ENCODE results near the gene CHL1. TPM values are rescaled to one million over a fixed set of nuclear protein-coding genes. Genes with fewer than 3 reads are reported as not detected.

The CHL1 gene
- total RNA-seq, 4 donors from 2014 or later: 3.7 to 44.3 (median 23.4) TPM

DNA sequence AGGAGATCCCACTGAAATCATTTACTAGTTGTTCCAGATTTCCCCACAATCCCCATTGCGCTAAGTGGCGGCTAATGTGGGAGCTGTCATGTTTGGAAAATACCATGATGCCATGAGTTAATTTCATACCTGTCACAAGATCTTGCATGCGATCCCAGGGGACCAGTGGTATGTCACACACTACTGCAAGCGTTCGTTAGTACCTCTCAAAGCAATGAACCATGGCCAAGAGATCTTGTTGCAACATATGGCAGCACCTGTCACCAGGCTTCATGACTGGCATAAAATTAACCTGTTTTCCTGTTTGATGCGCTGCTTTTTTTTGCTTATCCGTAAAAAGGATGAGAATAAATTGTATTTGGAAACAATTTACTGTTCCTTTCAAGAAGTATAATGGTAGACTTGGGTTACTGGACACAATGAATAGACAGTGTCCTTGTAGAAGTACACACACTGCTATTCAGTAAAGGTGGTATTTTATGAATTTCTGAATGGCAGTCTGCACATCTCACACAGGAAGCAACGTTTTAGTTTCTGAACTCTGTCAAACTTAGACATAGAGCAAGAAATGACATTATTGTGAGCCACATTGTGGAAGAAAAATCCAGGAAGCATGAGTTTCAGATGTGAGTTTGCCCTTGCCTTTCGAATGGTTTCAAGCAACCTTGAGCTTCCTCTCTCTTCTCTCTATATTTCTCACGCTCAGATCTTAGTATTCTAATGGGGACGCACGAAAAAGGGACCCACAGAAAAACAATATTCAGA lies 81.9 kb downstream of the CHL1 start:
- intact Hi-C loops (cut with DNase I): no loop called here
- WGBS, 2 donors: 68 to 81% methylated on average over 12 of the region's 12 CpGs
- H3K27ac ChIP-seq: peak overlapping the region in 1 of 4 donors; percentile 16
- no peaks in the 10 kb centered on the region for H3K4me1 ChIP-seq
- no peaks in the 10 kb centered on the region for H3K36me3 ChIP-seq
- H3K27me3 ChIP-seq: no peaks in the 10 kb centered on the region
- H3K9me3 ChIP-seq: no peaks in the 10 kb centered on the region
- no peak for TF ChIP-seq POLR2A (IDR thresholded peaks at IDR 0.05)
- TF ChIP-seq, protein P1, sequence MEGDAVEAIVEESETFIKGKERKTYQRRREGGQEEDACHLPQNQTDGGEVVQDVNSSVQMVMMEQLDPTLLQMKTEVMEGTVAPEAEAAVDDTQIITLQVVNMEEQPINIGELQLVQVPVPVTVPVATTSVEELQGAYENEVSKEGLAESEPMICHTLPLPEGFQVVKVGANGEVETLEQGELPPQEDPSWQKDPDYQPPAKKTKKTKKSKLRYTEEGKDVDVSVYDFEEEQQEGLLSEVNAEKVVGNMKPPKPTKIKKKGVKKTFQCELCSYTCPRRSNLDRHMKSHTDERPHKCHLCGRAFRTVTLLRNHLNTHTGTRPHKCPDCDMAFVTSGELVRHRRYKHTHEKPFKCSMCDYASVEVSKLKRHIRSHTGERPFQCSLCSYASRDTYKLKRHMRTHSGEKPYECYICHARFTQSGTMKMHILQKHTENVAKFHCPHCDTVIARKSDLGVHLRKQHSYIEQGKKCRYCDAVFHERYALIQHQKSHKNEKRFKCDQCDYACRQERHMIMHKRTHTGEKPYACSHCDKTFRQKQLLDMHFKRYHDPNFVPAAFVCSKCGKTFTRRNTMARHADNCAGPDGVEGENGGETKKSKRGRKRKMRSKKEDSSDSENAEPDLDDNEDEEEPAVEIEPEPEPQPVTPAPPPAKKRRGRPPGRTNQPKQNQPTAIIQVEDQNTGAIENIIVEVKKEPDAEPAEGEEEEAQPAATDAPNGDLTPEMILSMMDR (IDR thresholded peaks at IDR 0.05): no peak
- no peak for DNase-seq
- H3K4me3 ChIP-seq: no peak overlapping the region

DNA sequence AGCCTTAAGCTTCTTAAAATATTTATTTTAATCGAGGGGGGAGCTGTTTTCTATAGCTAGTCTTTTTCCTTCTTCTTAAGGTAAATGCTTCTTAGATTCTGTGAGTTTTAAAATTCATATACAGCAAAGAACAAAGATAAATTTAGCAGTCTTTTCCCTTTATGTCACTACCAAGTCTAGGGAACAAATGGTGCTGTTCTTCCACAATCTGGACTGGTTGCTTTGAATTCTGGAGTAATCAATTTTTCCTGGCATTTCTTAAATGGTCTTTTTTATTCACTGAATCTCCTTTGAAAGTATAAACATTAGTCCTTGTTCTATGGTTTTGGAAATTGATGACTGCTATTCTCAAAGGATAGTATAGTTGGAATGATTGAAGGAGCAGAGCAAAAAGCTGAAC lies 82.8 kb downstream of the CHL1 start:
- WGBS, 2 donors: 24 to 46% methylated on average over 1 of the region's 1 CpG
- Histone ChIP-seq H3K4me1 (no peaks in the 10 kb centered on the region), H3K4me3 (no peak overlapping the region), H3K36me3 (no peaks in the 10 kb centered on the region), H3K9me3 (no peaks in the 10 kb centered on the region), H3K27ac (no peak overlapping the region), H3K27me3 (no peaks in the 10 kb centered on the region)
- intact Hi-C loops (cut with DNase I): no loop called here
- no peak for DNase-seq
- TF ChIP-seq, protein P1 (IDR thresholded peaks at IDR 0.05): no peak
- TF ChIP-seq POLR2A (IDR thresholded peaks at IDR 0.05): no peak

DNA sequence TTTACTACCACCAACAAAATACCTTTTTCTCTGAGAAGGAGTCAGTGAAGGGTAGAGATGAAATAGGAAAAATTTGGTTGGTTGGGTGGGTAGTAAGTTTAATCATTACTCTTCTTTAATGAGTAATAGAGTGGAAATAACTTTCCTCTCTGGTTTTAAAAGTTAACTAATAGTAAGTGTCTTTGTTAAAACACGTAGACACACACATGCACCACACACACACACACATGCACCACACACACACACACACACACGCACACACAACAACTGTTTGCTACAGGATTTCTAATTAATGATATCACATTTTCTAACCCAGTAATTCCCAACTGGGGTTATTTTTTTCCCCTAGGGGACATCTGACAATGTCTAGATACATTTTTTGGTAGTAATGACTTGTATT lies 84.1 kb downstream of the CHL1 start:
- intact Hi-C loops (cut with DNase I): no loop called here
- H3K9me3 ChIP-seq: no peaks in the 10 kb centered on the region
- no peaks in the 10 kb centered on the region for H3K27me3 ChIP-seq
- TF ChIP-seq, protein P1 (IDR thresholded peaks at IDR 0.05): no peak
- TF ChIP-seq POLR2A (IDR thresholded peaks at IDR 0.05): no peak
- WGBS, 2 donors: 81 to 89% methylated on average over 2 of the region's 2 CpGs
- H3K27ac ChIP-seq: no peak overlapping the region
- DNase-seq: no peak
- H3K4me1 ChIP-seq: peaks cover 0 to 12% (median 5%) of the 10 kb centered on the region in 3 donors
- no peak overlapping the region for H3K4me3 ChIP-seq
- H3K36me3 ChIP-seq: no peaks in the 10 kb centered on the region

GRCh38 chr3:284322-284721 lies 87.8 kb downstream of the CHL1 start:
- Histone ChIP-seq H3K27me3 (no peaks in the 10 kb centered on the region), H3K9me3 (no peaks in the 10 kb centered on the region), H3K27ac (no peak overlapping the region), H3K36me3 (no peaks in the 10 kb centered on the region), H3K4me3 (no peak overlapping the region), H3K4me1 (peaks cover 0 to 13% (median 5%) of the 10 kb centered on the region in 3 donors)
- TF ChIP-seq, protein P1 (IDR thresholded peaks at IDR 0.05): no peak
- TF ChIP-seq POLR2A (IDR thresholded peaks at IDR 0.05): no peak
- intact Hi-C loops (cut with DNase I): no loop called here
- no peak for DNase-seq
- 61 to 63% methylated on average over 4 of the region's 4 CpGs for WGBS, 2 donors

DNA sequence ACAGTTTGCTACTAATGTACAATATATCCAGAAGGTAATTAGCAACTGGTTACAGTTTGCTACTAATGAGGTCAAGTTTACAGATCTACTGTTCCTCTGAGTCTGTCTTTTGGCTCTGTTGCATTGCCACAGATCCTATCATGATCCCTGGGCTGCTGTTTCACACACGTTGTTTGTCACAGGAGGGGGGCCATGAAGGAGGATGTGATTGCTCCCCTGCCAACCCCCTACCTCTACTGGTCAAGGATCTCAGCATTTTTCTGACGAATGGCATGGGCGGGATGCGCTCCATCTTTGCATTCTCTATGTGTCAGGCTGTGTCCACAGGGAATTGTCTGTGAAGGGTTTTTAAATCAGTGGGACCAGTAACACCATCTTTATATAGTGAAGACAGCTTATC lies 91.9 kb downstream of the CHL1 start:
- 79 to 95% methylated on average over 3 to 4 of the region's 4 CpGs for WGBS, 2 donors
- DNase-seq: no peak
- Histone ChIP-seq H3K36me3 (no peaks in the 10 kb centered on the region), H3K4me1 (peaks cover 0 to 24% (median 5%) of the 10 kb centered on the region in 3 donors), H3K9me3 (no peaks in the 10 kb centered on the region), H3K4me3 (no peak overlapping the region), H3K27me3 (no peaks in the 10 kb centered on the region), H3K27ac (no peak overlapping the region)
- no peak for TF ChIP-seq POLR2A (IDR thresholded peaks at IDR 0.05)
- TF ChIP-seq, protein P1 (IDR thresholded peaks at IDR 0.05): no peak
- intact Hi-C loops (cut with DNase I): no loop called here

All from esophagus squamous epithelium (tissue), 5 donors.